Measurements from ENCODE around the gene PSMA6. TPM values are rescaled to one million over a fixed set of nuclear protein-coding genes. Genes with fewer than 3 reads are reported as not detected.
A peak's percentile ranks its signal among the peaks of the same experiment; 100 is the strongest.

The PSMA6 gene
- total and polyA plus RNA-seq, 2 of the 13 experiments (the other 11 are each of a cell fraction or from before 2014, with no cell fraction given) = 525 to 1,109 TPM

GRCh38 chr14:35331605-35332516, 39.7 kb downstream of the PSMA6 start (continued):
- TF ChIP-seq ZNF414 (CRISPR knock-in tag; IDR thresholded peaks at IDR 0.05) (peak; percentile 7; the same call in 1 of the 2 replicates), ZNF619 (CRISPR knock-in tag; IDR thresholded peaks at IDR 0.05) (peak; percentile 54; the same call in 1 of the 2 replicates), FLYWCH1 (CRISPR knock-in tag; IDR thresholded peaks at IDR 0.05) (no peak), ZNF205 (CRISPR knock-in tag; IDR thresholded peaks at IDR 0.05) (no peak), RERE (CRISPR knock-in tag; IDR thresholded peaks at IDR 0.05; ENCODE audit: low read depth) (no peak), ZBTB20 (CRISPR knock-in tag; IDR thresholded peaks at IDR 0.05; ENCODE audit: borderline replicate concordance, low read depth) (peak; percentile 74; the same call in 1 of the 2 replicates), ZBTB10 (CRISPR knock-in tag; IDR thresholded peaks at IDR 0.05; ENCODE audit: borderline replicate concordance) (peak; percentile 21; the same call in 1 of the 2 replicates), STAG1 (CRISPR knock-in tag; IDR thresholded peaks at IDR 0.05) (peak; percentile 23), ZNF550 (CRISPR knock-in tag; IDR thresholded peaks at IDR 0.05; ENCODE audit: borderline replicate concordance) (0 out of 2 replicates have a peak, but pooled peaks have one; percentile 4), ZFX (CRISPR knock-in tag; IDR thresholded peaks at IDR 0.05; ENCODE audit: low read depth) (peak; percentile 89), ZNF777 (CRISPR knock-in tag; IDR thresholded peaks at IDR 0.05) (peak; percentile 44; the same call in 1 of the 2 replicates), MED1 (CRISPR knock-in tag; IDR thresholded peaks at IDR 0.05) (peak; percentile 43), PRDM4 (CRISPR knock-in tag; IDR thresholded peaks at IDR 0.05; ENCODE audit: borderline replicate concordance) (0 out of 2 replicates have a peak, but pooled peaks have one; percentile 77), GABPA (IDR thresholded peaks at IDR 0.05; ENCODE audit: low read depth, low read length) (no peak), GABPA (CRISPR knock-in tag; IDR thresholded peaks at IDR 0.05; ENCODE audit: low read depth) (no peak), PTBP1 (IDR thresholded peaks at IDR 0.05; ENCODE audit: low read depth, low read length, poor library complexity, severe bottlenecking) (peak; percentile 59), POGZ (CRISPR knock-in tag; IDR thresholded peaks at IDR 0.05) (peak; percentile 44)
